HG03469 (cell line): ENCODE results near the gene SPRED2.

Experiments
- ATAC-seq: cut with Tn5 transposase; IDR thresholded peaks from one replicate; pipeline ENCODE4 v1.9.1; 2021; ENCODE audit warnings: mild to moderate bottlenecking, moderate library complexity, moderate number of reproducible peaks; ENCODE audit not compliant: unreplicated experiment

Gene SPRED2

DNA sequence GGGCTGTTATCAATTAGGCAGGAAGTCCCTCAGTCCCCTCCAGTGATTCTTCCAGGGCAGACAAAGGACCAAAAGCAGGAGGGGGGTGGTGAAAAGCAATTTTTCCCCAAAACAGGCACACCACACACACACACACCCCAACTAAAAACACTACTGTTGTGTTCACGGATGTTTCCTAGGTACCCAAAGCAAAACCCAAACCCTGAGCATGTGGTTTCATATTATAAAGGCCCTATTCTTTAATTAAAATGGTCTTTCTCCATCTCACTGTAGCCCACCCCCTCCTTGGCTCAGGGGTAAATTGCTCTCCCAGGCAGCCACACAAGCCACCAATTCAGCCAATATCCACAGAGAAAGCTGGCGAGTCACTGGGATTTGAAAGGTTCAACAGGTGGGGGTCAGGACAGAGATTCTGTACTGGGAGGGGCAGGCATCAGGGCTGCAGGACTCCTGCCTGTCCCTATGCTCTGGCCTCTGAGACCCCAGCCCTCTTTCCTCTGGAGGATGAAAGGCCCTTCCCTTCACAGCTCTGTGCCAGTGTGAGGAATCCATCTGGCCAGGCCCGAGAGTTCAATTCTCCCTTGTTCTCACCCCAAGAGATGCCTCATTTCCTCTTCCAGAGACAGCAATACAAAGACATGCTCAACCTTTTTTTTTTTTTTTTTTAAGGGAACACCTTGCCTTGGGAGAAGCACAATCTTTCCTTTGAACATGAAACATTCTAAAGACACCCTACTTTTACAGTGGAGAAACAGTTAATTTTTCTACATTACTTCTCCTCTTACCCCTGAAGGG, 43.6 kb downstream of the SPRED2 start:
- ATAC-seq = no peak

- peak; percentile 73 for ATAC-seq
Observed at GRCh38 chr2:65388051-65388531, 44.3 kb downstream of the SPRED2 start.

DNA sequence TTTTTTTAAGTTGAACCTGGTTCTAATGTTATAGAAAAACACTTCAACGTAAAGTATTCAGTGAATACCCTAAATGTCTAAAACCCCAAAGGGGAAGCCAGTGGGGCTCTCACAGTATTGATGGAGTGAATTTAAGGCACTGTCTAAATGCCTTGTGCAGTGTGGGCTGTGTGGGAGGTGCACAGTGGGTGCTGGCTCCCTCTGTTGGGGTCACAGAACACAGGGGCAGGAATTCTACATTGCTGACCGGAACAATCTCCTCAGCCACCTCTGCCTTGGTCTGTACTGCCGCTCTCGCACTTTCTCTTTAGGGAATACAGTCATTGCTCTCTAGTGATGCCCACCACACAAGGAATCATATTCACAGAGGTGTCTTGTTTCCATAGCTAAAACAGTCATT, 45.4 kb downstream of the SPRED2 start:
- ATAC-seq = no peak

DNA sequence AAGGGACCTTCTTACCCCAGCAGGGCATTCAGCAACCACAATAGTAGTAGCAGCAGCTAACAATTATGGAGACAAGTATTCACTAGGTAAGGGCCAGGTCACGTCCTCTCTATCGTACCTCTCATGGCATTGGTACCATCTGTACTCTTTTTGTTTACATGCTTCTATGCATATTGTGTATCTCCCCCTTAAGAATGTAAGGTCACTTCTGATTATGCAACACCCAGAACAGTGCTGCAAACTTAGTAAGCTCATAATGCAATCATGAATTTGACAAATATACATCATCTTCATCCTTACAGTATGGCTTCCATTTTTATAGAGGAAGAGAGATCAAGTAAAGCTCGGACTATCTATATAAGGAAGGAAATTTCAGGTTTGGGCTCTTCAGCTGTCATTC, 46.1 kb downstream of the SPRED2 start:
- ATAC-seq = no peak

GRCh38 chr2:65383541-65384488, 48.6 kb downstream of the SPRED2 start:
- no peak for ATAC-seq

- ATAC-seq = peak; percentile 67
Observed at GRCh38 chr2:65382776-65383357, 49.5 kb downstream of the SPRED2 start.

DNA sequence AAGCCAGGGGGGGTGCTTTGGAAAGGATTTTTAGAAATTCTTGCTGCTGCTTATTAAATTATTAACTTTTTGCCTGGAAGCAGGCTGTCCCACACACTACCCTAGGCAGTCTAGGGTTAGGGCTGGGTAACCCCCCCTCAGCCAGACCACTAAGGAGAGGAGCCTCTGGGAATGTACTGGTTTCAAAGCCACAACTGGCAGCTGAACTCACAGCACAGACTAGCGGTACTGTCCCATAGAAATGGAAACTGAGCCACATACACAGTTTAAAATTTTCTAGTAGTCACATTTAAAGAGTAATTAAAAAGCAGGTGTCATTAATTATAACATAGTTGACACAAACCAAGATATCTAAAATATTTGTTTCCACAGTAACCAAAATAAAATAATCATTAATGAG, 50.1 kb downstream of the SPRED2 start:
- no peak for ATAC-seq

DNA sequence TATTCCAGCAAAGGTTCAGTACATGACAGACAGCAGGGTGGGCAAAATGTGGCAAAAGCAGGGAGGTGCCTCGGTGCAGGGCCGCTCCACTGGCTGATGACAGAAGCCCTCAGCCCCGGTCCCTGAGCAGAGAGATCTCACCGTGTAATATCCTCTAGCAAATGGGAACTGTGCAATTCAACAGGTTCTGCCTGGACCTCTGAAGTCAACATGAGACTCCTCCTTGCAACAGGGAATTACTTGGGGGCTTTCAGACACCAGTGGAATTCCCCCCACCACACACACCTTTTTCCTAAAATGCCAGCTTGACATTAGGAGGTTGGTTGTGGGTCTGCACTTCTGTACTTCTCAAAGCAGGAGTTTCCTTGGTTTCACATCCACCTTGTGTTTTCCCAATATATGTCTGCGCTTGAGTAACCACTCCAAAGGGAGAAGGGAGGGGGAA, 50.8 kb downstream of the SPRED2 start:
- no peak for ATAC-seq

- ATAC-seq = no peak
Observed at GRCh38 chr2:65380255-65380654, 52.1 kb downstream of the SPRED2 start.

- ATAC-seq = no peak
Observed at GRCh38 chr2:65379721-65380171, 52.7 kb downstream of the SPRED2 start.

GRCh38 chr2:65379223-65379622, 53.2 kb downstream of the SPRED2 start:
- ATAC-seq = no peak

DNA sequence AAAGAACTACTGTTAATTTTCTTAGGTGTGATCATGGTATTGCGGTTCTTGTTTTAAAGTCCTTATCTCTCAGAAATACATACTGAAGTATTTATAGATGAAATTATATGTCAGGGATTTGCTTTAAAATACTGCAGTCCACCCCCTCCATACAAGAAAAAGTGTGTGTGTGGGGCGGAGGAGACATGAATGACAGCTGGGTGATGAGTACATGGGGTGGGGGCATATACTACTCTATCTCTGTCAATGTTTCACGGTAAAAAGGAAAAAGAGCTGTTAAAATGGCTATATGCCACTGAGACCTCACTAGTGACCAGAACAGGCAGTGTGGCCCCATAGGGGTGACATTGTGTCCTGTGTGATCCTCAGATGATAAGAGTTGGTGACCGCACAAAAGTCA, 54.1 kb downstream of the SPRED2 start:
- ATAC-seq = no peak

GRCh38 chr2:65377556-65378192, 54.7 kb downstream of the SPRED2 start:
- no peak for ATAC-seq

- no peak for ATAC-seq
Observed at GRCh38 chr2:65375723-65376122, 56.7 kb downstream of the SPRED2 start.

GRCh38 chr2:65374999-65375398, 57.4 kb downstream of the SPRED2 start:
- ATAC-seq = no peak

GRCh38 chr2:65374575-65374974, 57.8 kb downstream of the SPRED2 start:
- ATAC-seq = no peak

DNA sequence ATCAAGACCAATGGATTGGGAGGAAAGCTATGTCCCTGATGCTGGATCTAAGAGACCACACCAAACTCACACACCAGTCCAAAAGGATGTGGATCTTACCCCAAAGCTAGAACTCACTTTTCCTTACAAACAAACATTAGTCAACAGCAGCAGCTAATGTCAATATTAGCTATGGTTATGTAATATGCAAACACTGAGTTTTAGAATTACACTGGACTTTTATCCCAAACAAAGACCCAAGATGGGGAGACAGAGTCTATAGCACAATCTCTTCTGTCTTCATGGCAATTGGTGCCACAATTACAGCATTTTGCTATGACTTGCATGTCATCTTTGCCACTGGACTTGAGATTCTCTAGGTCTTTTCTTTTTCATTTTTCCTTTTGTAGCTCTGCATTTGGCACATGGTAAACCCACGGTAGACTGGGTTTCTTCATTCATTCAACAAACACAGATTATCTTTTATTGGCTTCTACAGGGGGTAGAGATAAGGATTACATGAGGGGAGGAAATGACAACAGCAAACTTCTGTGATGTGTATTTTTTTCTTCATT, 59.0 kb downstream of the SPRED2 start:
- ATAC-seq = no peak

- no peak for ATAC-seq
Observed at GRCh38 chr2:65372619-65373018, 59.8 kb downstream of the SPRED2 start.

DNA sequence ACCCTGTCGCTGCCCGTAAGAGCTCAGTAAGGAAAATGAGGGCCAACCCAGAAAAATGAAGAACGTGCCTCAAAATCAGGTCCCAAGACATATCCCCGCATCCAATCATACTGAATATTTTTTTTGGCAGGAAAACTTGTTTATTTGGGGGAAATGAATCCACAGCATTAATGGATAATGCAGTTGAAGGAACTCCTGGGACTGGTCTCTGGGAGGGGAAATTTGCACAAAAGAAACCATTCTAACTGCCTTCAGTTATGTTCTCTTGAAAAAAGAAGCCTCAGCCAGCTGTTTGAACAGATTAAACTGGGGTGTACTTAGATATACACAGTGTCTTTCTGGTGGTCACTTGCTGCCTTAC, 61.3 kb downstream of the SPRED2 start:
- no peak for ATAC-seq

DNA sequence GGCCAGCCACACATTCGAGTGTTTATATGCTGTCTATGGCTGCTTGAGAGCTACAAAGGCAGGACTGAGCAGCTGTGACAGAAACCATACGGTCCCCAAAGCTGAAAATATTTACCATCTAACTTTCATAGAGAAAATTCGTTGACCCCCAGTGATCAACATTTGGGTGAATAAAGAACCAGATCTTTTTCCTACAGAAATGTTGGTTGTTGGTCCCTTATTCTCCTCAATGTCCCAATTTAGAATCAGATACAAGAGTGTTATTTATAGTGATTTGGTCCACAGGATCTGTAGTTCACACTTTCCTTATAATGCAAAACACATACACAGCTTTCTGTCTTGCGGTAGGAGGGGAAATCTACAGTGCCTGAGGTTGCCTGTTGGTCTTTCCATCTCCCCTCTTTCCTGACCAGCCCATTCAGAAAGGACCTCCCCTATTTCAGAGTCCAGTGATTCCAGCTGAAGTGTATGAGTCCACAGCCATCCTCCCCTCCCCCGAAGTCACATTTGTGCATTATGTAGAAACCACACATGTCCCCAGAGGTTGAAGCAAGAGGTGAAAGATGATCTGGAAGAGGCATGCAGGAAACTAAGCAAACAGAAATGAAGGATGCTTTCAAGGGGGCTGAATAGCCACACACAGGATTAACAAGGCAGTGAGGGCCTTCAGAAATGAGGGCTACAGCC, 61.9 kb downstream of the SPRED2 start:
- peak; percentile 36 for ATAC-seq
